Skeletal muscle satellite cell (primary cell): ENCODE measurements around the gene ATCAY.
"Not testable (repeated sequence)": the region's sequence is repeated elsewhere in the genome, so short reads cannot be mapped to it uniquely, and the experiment has no call there.

Experiments
- H3K27me3 ChIP-seq: 2 replicates; pipeline ENCODE4 v1.7.0; 2013; ENCODE audit warnings: low read length; ENCODE audit not compliant: control insufficient read depth, insufficient read depth
- H3K36me3 ChIP-seq: 2 replicates; pipeline ENCODE4 v1.7.0; 2013; ENCODE audit warnings: mild to moderate bottlenecking, control low read depth, low read length; ENCODE audit not compliant: insufficient read depth
- H3K4me1 ChIP-seq: 2 replicates; pipeline ENCODE4 v1.7.0; 2013; ENCODE audit warnings: low read length; ENCODE audit not compliant: control insufficient read depth, insufficient read depth
- H3K4me2 ChIP-seq: 2 replicates; pipeline ENCODE4 v1.7.0; 2013; ENCODE audit warnings: mild to moderate bottlenecking, low read length
- H3K4me3 ChIP-seq: 2 replicates; pipeline ENCODE4 v1.7.0; 2013; ENCODE audit warnings: low read length
- H3K9ac ChIP-seq: 2 replicates; pipeline ENCODE4 v1.7.0; 2013; ENCODE audit warnings: mild to moderate bottlenecking, low read depth, low read length, moderate library complexity
- H3K9me3 ChIP-seq: replicated peaks from 2 replicates; pipeline ENCODE4 v1.7.0; 2013; ENCODE audit warnings: mild to moderate bottlenecking, control low read depth, low read length

Gene ATCAY

DNA sequence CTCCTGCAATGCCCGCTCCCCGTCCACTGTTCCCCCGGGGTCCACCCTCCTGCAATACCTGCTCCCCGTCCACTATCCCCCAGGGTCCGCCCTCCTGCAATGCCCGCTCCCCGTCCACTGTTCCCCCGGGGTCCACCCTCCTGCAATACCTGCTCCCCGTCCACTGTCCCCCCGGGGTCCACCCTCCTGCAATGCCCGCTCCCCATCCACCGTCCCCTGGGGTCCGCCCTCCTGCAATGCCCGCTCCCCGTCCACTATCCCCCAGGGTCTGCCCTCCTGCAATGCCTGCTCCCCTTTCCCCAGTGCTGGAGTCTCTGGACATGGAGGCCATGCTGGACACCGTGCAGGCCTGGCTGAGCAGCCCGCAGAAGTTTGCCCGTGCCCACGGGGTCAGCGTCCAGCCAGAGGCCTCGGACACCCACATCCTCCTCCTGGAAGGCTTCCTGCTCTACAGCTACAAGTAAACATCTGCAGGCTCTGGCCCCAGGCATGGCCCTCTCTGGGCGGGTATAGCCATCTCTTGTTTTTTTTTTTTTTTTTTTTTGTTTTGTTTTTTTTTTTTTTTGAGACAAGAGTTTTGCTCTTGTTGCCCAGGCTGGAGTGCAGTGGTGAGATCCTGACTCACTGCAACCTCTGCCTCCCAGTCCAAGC, 57.9 kb downstream of the ATCAY start:
- not testable (repeated sequence) for H3K4me2 ChIP-seq, H3K9ac ChIP-seq, H3K9me3 ChIP-seq, H3K4me3 ChIP-seq, H3K4me1 ChIP-seq, H3K36me3 ChIP-seq
- peaks cover 12% of the 10 kb centered on the region for H3K27me3 ChIP-seq

DNA sequence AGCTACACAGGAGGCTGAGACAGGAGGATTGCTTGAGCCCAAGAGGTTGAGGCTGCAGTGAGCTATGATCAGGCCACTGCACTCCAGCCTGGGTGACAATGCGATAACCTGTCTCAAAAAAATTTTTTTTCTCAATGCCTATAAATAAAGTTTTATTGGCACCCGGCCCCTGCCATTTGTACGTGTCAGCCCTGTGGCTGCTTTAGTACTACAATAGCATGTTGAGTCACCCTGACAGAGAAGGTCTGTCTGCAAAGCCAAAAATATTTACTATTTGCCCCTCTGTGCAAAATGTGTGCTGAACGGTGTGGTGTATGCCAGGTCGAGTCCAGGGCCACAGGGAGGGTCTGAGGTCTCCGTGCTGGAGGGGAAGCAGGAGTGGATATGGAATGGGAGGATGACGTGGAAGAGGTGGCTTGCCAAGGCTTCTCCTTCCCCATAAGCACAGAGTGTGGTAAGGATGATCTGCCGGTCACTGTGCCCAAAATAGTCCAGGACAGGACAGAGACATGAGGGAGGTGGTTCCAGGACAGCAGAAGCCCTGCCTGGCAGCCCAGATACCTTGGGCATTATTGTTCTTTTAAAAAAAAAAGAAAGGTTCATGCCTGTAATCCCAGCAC, 62.4 kb downstream of the ATCAY start:
- Histone ChIP-seq H3K9me3 (no peaks in the 10 kb centered on the region), H3K36me3 (no peaks in the 10 kb centered on the region), H3K4me3 (no peak overlapping the region), H3K27me3 (no peaks in the 10 kb centered on the region), H3K4me1 (no peaks in the 10 kb centered on the region), H3K9ac (no peak overlapping the region), H3K4me2 (no peak overlapping the region)

DNA sequence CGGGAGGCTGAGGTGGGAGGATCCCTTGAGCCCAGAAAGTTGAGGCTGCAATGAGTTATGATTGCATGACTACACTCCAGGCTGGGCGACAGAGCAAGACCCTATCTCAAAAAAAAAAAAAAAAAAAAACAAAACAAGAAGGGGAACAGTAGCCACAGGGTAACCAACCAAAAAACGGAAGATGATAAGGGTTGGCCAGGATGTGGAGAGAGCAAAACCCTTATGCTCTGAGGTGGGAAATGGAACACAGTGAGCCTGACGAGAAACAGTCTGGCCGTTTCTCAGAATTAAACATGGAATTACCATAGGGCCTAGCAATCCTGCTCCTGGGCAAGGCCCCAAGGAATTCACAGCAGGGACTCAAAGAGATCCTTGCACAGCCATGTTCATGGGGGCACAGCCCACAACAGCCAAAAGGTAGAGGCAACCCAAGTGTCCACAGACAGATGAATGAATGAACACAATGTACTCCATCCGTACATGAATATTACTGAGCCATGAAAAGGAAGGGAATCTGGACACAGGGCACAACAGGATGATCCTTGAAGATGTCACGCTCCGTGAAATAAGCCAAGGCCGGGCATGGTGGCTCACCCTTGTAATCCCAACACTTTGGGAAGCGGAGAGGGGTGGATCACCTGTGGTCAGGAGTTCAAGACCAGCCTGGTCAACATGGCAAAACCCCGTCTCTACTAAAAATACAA, 63.7 kb downstream of the ATCAY start:
- Histone ChIP-seq H3K9me3 (no peaks in the 10 kb centered on the region), H3K4me2 (no peak overlapping the region), H3K36me3 (no peaks in the 10 kb centered on the region), H3K9ac (no peak overlapping the region), H3K27me3 (no peaks in the 10 kb centered on the region), H3K4me3 (no peak overlapping the region), H3K4me1 (no peaks in the 10 kb centered on the region)

DNA sequence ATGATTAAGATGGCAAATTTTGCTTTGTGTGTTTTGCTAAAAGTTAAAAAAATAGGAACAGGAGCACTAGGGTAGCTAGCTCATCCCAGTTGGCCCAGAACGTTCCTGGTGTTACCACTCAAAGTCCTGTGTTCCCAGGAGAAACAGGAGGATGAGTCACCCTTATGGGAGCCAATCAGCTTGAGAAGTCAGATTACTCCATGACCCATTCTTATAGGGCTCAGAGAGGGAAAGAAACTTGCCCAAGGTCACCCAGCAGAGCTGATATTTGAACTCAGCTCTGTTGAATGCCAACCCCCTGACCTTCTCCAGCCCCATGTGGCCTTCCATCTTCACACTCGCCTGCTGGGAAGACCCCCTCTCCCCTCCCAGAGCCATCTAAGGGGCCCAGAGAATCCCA, 65.4 kb downstream of the ATCAY start:
- no peaks in the 10 kb centered on the region for H3K9me3 ChIP-seq
- no peaks in the 10 kb centered on the region for H3K27me3 ChIP-seq
- H3K4me1 ChIP-seq, result peaks cover under 1% of the 10 kb centered on the region
- H3K4me3 ChIP-seq, result no peak overlapping the region
- no peaks in the 10 kb centered on the region for H3K36me3 ChIP-seq
- no peak overlapping the region for H3K9ac ChIP-seq
- H3K4me2 ChIP-seq, result no peak overlapping the region

DNA sequence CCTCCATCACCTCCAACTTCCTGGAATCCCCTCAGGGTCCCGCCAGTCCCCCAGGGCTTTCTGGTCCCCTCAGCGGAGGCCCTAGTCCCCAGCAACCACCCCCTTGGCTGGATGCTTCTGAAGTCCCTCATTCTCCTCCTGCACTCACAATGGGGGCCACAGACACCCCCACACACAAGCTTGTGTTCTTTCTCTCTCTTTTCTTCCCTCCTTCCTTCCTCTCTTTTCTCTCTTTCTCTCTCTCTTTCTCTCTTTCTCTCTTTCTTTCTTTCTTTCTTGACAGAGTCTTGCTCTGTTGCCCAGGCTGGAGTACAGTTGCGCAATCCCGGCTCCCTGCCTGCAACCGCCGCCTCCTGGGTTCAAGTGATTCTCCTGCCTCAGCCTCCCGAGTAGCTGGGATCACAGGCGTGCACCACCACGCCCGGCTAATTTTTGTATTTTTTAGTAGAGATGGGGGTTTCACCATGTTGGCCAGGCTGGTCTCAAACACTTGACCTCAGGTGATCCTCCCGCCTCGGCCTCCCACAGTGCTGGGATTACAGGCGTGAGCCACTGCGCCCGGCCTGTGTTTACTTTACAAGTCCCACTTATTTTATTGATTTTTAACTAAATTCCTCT, 66.9 kb downstream of the ATCAY start:
- not testable (repeated sequence) for H3K9me3 ChIP-seq, H3K36me3 ChIP-seq, H3K9ac ChIP-seq, H3K4me3 ChIP-seq, H3K4me2 ChIP-seq, H3K27me3 ChIP-seq
- H3K4me1 ChIP-seq, result peaks cover 12% of the 10 kb centered on the region

DNA sequence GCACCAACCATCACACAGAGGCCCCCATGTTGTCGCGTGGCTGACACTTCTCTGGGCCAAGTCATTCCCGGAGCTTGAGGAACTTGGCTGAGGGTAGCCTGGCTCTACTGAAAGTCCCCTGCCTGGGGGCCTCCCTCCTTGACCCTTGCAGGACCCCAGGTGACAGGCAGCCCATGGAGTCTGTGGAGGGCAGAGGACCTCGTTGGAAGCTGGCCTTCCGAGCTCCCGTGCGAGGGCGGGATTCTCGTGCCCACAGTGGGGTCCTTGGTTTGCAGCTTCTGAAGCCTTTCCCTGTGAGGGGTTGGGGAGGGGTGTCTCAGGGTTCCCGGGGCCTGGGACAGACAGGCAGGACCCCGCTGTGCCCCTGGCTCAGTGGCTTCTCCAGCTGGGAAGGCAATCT, 68.8 kb downstream of the ATCAY start:
- no peak overlapping the region for H3K4me3 ChIP-seq
- H3K9me3 ChIP-seq, result no peaks in the 10 kb centered on the region
- no peaks in the 10 kb centered on the region for H3K27me3 ChIP-seq
- no peak overlapping the region for H3K9ac ChIP-seq
- H3K4me2 ChIP-seq, result no peak overlapping the region
- no peaks in the 10 kb centered on the region for H3K36me3 ChIP-seq
- H3K4me1 ChIP-seq, result peaks cover 24% of the 10 kb centered on the region

DNA sequence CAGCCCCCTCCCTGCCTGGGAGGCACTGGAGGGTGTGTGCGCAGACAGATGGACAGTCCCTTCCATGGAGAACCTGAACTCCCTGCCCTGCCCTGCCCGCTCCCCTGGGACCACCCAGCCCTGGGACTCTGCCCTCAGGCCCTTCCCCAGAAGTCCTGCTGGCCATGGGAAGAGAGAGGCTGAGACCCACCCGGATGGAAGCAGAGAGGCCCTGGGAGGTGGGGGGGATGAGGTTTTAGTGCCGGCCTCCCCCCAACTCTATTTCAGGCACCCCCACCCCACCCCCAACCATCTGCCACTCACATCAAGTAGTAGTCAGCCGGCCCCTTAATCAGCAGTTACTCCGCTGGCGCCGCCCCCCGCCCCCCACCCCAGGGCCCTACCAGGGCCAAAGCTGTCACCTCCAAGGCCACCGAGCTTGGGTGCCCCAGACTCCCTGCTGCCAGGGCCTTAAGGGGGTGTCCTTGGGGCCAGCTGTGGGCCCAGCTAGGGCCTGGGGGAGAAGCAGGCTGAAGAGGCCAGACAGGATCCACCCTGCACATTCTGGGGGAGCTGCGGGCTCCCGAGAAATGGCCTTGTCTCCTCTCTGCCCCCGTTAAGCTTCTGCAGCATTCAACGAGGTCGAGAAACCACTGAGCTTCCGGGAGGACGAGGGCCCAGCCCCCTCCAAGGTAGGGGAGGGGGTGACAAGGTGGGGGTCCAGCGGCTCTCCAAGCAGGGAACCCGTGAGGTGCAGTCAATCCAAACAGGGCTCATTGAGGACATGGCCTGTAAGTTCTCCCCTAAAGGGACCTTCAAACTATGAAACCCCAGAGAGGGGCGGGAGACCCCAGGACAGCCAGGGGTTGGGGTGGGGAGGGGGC, 69.7 kb downstream of the ATCAY start:
- Histone ChIP-seq H3K9me3 (no peaks in the 10 kb centered on the region), H3K4me1 (peaks cover 24% of the 10 kb centered on the region), H3K9ac (no peak overlapping the region), H3K36me3 (no peaks in the 10 kb centered on the region), H3K4me2 (no peak overlapping the region), H3K4me3 (no peak overlapping the region), H3K27me3 (no peaks in the 10 kb centered on the region)

DNA sequence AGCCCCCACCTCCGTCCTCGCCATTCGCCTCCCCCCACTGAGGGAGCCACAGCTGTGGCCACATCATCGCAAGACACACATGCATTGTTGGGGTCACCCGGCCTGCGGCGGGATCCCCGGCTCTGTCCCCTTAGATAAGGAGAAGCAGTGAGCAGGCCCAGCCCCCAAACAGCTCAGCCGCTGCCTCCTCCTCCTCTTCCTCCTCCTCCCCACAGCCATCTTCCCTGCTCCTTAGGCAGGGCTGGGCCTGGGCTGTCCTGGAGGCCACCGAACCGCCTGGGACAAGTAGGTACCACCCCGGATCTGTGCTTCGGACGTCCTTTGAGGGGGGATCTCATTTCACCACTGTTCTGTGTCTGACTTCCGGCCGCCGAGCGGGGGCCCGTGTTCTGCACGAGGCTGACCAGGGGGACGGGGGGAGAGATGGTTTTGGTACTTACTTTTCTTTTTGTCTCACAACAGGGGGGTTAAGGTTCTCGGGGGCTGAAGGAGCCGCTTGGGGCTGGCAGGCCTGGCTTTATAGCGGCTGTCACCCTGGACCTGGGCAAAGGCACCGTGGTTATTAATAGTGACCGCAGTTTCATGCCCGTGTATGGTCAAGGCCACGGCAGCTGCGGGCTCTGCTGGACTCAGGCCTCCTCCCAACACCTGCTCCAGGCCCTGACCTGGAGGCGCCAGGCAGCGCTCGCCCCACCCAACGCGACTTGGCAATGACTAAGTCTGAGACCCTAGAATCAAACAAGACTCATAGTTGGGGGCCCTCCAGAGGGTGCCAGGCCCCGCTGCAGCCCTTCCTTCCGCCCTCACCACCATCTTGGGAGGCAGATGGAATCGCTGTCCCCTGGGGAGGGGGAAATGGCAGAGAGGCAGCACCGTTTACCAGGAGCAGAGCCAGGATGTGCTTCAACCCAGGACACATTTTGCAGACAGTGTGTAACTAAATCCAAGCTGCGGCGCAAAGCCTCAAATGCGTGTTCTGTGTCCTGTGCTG, 70.7 kb downstream of the ATCAY start:
- Histone ChIP-seq H3K9ac (no peak overlapping the region), H3K9me3 (no peaks in the 10 kb centered on the region), H3K4me1 (peaks cover 24% of the 10 kb centered on the region), H3K4me3 (no peak overlapping the region), H3K4me2 (peak overlapping the region; percentile 50), H3K36me3 (peaks cover 8% of the 10 kb centered on the region), H3K27me3 (no peaks in the 10 kb centered on the region)

DNA sequence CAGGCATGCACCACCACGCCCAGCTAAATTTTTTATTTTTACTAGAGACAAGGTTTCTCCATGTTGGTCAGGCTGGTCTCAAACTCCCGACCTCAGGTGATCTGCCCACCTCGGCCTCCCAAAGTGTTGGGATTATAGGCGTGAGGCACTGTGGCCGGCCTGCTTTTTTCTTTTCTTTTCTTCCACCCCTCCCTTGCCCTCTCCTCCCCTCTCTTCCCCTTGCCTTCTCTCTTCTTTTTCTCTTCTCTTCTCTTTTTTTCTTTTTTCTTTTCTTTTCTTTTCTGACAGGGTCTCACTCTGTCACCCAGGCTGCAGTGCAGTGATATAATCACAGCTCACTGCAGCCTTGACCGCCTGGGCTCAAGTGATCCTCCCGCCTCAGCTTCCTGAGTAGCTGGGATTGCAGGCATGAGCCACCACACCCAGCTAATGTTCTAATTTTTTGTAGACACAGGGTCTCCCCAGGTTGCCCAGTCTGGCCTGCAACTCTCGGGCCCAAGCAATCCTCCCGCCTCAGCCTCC, 72.3 kb downstream of the ATCAY start:
- not testable (repeated sequence) for H3K9ac ChIP-seq, H3K9me3 ChIP-seq, H3K27me3 ChIP-seq, H3K4me3 ChIP-seq, H3K4me2 ChIP-seq
- Histone ChIP-seq H3K4me1 (peaks cover 30% of the 10 kb centered on the region), H3K36me3 (peaks cover 15% of the 10 kb centered on the region)

DNA sequence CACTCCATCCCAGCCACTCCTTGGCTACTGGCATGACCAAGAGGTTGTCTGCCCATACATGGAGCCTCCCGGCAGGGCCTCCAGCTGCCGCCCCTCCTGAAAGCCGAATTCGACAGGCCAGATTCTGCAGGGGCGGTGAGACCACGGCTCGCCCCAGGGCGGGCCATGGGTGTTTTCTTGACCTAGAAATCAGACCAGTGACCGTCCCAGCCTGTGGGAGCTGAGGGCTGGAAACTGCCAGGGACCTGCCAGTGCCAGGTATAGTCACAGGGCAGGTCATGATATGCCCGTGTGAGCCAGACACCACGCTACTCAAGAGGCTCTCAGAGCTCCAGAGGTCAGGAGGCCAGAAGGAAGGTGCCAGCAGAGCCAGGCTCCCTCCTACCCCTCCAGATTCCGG, 73.6 kb downstream of the ATCAY start:
- H3K4me3 ChIP-seq, result no peak overlapping the region
- H3K4me1 ChIP-seq, result peaks cover 30% of the 10 kb centered on the region
- no peak overlapping the region for H3K9ac ChIP-seq
- peaks cover 27% of the 10 kb centered on the region for H3K36me3 ChIP-seq
- H3K27me3 ChIP-seq, result no peaks in the 10 kb centered on the region
- H3K4me2 ChIP-seq, result no peak overlapping the region
- no peaks in the 10 kb centered on the region for H3K9me3 ChIP-seq
